Hematopoietic multipotent progenitor cell treated with erythropoietin and hydrocortisone succinate and interleukin-3 and kit ligand, for 15 days (in vitro differentiated cells): ENCODE data around the gene CRTC1.

Experiments
- DNase-seq: peaks from one replicate; pipeline ENCODE4 v3.0.0-alpha.2; 2015; ENCODE audit warnings: low spot score

CRTC1 gene

DNA sequence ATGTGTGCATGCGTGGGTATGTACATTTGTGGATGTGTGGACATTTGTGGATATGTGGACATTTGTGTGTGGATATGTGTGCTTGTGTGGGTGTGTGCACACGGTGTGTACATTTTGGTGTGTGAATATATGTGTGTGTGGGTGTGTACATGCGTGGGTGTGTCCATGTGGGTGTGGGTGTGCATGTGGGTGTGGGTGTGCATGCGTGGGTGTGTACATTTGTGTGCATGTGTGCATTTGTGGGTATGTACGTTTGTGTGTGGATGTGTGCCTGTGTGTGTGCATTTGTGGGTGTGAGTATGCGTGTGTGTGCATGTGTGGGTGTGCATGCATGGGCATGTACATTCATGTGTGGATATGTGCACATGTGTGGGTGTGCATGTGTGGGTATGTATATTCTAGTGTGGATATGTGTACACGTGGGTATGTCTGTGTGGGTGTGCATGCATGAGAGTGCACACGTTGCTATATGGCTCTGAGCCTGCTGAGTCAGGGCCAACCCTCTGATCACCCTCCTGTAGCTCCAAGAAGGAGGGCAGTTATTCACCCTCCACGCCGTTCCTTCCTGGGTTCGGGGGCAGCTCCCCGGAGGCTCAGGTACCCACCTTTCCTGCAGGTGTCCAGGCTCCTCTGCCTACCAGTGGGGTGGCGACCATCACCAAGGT, 87.3 kb downstream of the CRTC1 start:
- DNase-seq, result no peak

GRCh38 chr19:18771328-18772242, 88.1 kb downstream of the CRTC1 start:
- no peak for DNase-seq

- no peak for DNase-seq
Observed at GRCh38 chr19:18772620-18773587, 89.4 kb downstream of the CRTC1 start.

GRCh38 chr19:18773682-18774081, 90.2 kb downstream of the CRTC1 start:
- DNase-seq, result no peak

DNA sequence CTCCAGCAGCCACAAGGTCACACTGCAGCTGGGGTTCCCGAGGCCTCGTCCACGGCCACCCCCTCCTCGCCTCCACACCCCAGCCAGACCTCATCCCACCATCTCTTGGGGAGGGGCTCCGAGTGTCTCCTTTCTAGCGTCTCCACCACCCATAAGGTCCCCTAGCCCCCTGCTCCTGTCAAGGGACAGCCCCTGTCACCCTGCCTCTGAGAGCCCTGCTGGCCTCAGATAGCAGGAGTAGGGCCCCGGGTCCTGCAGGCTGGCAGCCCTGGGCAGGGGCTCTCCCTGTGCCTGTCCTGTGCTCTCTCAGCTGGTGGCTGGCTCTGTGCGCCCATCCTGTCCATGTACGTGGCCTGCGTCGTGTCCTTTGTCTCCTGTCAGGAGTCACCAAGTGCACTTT, 90.6 kb downstream of the CRTC1 start:
- no peak for DNase-seq

GRCh38 chr19:18774782-18775444, 91.4 kb downstream of the CRTC1 start:
- DNase-seq, result no peak

- DNase-seq, result no peak
Observed at GRCh38 chr19:18775586-18776287, 92.3 kb downstream of the CRTC1 start.

- DNase-seq, result no peak
Observed at GRCh38 chr19:18776288-18776594, 92.8 kb downstream of the CRTC1 start.

GRCh38 chr19:18776736-18777135, 93.3 kb downstream of the CRTC1 start:
- no peak for DNase-seq

DNA sequence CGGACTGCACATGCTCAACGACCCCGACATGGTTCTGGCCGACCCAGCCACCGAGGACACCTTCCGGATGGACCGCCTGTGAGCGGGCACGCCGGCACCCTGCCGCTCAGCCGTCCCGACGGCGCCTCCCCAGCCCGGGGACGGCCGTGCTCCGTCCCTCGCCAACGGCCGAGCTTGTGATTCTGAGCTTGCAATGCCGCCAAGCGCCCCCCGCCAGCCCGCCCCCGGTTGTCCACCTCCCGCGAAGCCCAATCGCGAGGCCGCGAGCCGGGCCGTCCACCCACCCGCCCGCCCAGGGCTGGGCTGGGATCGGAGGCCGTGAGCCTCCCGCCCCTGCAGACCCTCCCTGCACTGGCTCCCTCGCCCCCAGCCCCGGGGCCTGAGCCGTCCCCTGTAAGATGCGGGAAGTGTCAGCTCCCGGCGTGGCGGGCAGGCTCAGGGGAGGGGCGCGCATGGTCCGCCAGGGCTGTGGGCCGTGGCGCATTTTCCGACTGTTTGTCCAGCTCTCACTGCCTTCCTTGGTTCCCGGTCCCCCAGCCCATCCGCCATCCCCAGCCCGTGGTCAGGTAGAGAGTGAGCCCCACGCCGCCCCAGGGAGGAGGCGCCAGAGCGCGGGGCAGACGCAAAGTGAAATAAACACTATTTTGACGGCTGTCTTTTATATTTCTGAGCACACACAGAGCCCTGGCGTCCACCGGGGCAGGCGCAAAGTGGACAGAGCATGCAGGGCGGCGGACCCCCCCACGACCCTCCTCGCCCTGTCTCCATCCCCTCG, 94.0 kb downstream of the CRTC1 start:
- DNase-seq, result no peak

DNA sequence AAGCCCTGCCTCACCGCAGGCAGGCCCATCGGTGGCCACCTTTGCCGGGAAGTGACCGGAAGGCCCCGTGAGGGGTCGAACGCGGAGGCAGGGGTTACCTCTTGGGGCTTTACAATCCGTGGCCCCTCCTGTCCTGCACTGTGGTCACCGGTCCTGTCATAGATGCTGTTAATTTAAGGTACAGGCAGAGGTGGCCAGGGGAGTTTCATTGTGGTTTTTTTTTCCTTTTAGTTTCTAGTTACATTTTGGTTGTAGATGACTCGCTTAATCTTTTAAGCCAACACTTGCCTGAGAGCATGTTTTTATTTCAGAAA, 94.6 kb downstream of the CRTC1 start:
- no peak for DNase-seq

GRCh38 chr19:18778826-18779495, 95.5 kb downstream of the CRTC1 start:
- DNase-seq, result no peak

DNA sequence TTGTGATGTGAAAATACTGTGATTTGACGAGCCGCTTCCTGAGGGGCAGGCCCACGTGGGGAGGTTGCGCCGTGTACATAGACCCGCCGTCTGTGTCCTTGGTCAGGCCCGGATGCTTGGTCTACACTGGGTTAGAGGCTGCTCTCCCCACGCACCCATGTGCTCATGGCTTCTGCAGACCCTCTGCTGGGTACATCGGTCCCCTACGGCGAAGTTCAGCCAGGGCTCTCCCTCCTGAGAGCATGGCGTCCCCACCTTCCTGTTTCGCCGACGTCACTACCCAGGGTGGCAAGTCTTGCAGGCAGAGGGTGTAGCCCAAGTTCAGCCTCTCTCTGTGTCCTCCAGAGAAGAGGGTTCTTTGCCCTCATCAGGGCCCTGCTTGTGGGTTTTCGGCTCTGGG, 96.6 kb downstream of the CRTC1 start:
- no peak for DNase-seq

- DNase-seq, result no peak
Observed at GRCh38 chr19:18780631-18781030, 97.2 kb downstream of the CRTC1 start.

DNA sequence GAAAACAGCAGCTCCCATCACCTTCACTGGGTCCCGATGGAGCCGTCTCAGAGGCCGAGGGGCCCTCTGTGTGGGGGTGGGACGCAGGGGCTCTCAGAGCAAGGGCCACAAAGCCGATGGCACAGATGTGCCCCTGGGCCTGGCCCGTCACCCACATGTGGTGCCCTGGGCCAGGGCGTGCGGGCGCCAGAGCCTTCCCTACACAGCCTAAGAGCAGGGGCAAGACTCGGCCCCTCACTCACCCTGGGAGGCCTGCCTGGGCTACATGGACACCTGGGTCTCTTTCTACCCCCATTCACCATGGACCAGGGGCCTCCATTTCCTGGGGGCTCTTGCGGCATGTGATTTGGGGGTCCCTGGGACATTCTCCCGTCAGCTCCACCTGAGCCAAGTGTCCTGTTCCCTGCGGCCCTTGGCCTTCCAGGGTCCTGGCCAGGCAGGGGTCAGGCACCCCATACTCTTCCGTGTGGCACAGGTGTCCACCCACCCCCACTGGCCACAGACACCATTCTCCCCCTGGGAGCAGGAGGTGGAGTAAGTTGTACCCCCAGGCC, 97.6 kb downstream of the CRTC1 start:
- no peak for DNase-seq

DNA sequence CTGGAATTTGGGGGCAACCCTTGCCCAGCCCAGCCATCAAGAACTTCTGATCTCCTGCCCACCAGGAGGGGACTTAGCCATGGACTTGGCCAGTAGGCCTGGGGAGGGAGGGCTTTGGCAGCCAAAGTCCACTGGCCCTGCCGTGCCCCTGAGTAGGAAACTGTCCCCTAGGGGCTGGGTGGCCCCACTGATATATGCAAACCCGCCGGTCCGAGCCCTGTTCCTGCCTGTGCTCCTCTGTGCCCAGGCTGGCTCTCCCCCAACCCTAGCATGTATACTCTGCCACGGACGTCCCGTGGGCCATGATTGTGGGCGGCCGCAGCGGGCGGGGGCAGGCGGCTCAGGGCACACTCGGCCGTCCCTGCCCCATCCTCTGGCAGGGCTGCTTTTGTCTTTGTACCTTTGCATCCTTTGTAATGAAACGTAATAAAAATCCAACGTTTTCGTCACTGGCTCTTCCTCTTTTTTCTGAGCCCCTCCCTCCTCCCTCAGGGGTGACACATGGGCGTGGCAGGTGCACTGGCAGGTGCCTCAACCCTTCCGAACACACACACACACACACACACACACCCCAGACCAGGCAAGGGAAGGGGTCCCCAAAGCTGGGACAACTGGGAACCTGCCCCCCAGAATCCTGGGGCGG, 98.5 kb downstream of the CRTC1 start:
- no peak for DNase-seq

DNA sequence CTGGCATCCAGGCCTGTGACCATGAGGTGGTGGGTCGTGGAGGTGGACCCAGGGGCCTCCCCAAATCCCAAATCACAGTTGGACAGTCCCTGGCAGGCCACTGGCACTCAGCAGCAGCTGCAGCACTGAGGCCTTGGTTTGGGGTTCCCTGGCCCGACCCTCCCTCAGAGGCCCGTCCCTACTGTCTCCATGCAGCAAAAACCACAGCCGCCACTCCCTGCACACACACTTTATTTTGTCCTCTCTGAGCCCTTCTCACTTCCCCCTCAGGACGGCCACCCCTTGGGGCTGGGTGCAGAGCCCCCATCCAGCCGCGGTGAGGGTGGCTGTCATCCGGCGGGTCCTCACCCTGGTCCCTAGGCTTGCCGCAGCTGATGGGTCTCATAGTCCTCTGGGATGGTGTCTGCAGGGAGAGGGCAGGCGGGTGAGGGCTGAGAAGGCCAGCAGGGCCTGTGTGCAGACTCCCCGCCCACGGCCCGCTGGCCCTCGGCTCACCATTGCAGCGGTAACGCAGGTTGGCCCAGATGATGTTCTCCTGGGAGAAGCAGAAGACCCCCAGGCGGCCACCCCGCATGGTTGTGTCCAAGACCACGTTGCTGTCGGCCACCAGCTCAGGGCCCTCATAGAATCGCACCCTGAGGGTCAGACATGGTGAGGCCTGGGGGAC, 99.2 kb downstream of the CRTC1 start:
- DNase-seq, result no peak

- DNase-seq, result no peak
Observed at GRCh38 chr19:18783958-18784785, 100.7 kb downstream of the CRTC1 start.
